ENCODE results near the gene GABARAP.

GRCh38 chr17:7204828-7205461 lies 37.3 kb downstream of the GABARAP start:
- no peak for TF ChIP-seq CTCF (IDR thresholded peaks at IDR 0.05)
- no peak for TF ChIP-seq POLR2A (IDR thresholded peaks at IDR 0.05)
